Lung (tissue), 12 donors: ENCODE measurements around the gene NCK1. TPM values are rescaled to one million over a fixed set of nuclear protein-coding genes. Genes with fewer than 3 reads are reported as not detected.
A peak's percentile ranks its signal among the peaks of the same experiment; 100 is the strongest.

Experiments
- ATAC-seq: fragments of 200-7000 bp; cut with Tn5 transposase; one replicate; pipeline ENCODE4 v1.9.1; 2020; ENCODE audit warnings: moderate number of reproducible peaks; ENCODE audit not compliant: insufficient read depth, low FRiP score
- DNase-seq, 3 donors: peaks; one replicate each; pipeline ENCODE4 v3.0.0-alpha.2; 2013 to 2017
- H3K27ac ChIP-seq, 2 donors: one replicate each; pipeline ENCODE4 v1.5.1; 2013; ENCODE audit warnings: mild to moderate bottlenecking in 2 of 2, moderate library complexity in 2 of 2, control low read depth in 1 of 2, inconsistent platforms in 1 of 2, low read depth in 1 of 2, low read length in 1 of 2
- H3K27me3 ChIP-seq, 3 donors: one replicate each; pipeline ENCODE4 v1.5.1; 2013; ENCODE audit warnings: low read length in 2 of 3; ENCODE audit not compliant: control insufficient read depth in 3 of 3, insufficient read depth in 3 of 3
- H3K36me3 ChIP-seq, 4 donors: one replicate each; pipeline ENCODE4 v1.5.1; 2013; ENCODE audit warnings: low read length in 4 of 4, mild to moderate bottlenecking in 1 of 4, moderate library complexity in 1 of 4; ENCODE audit not compliant: control insufficient read depth in 4 of 4, insufficient read depth in 4 of 4
- H3K4me1 ChIP-seq, 5 donors: one replicate each; pipeline ENCODE4 v1.5.1; 2013; ENCODE audit warnings: low read length in 5 of 5, mild to moderate bottlenecking in 2 of 5, moderate library complexity in 1 of 5; ENCODE audit not compliant: control insufficient read depth in 5 of 5, insufficient read depth in 5 of 5
- H3K4me3 ChIP-seq: one replicate; pipeline ENCODE4 v1.5.1; 2013; ENCODE audit warnings: mild to moderate bottlenecking, control low read depth, moderate library complexity
- H3K9ac ChIP-seq, 2 donors: one replicate each; pipeline ENCODE4 v1.5.1; 2013; ENCODE audit warnings: low read length in 2 of 2, control low read depth in 1 of 2; ENCODE audit not compliant: insufficient read depth in 1 of 2
- H3K9me3 ChIP-seq, 4 donors: one replicate each; pipeline ENCODE4 v1.5.1; 2013; ENCODE audit warnings: low read length in 3 of 4, mild to moderate bottlenecking in 1 of 4, moderate library complexity in 1 of 4; ENCODE audit not compliant: control insufficient read depth in 4 of 4, insufficient read depth in 3 of 4
- CTCF ChIP-seq: IDR thresholded peaks from 2 replicates; pipeline ENCODE4 v1.5.1; 2012; ENCODE audit warnings: mild to moderate bottlenecking; ENCODE audit errors: control extremely low read depth, extremely low read depth
- WGBS, 2 donors: extraction: QIAGEN DNeasy Blood & Tissue Kit; methylation state at CpG; one replicate each; pipeline ENCODE4 v1.1.7; 2013; 5-methylcytosine and 5-hydroxymethylcytosine counted together
- polyA plus RNA-seq, 2 donors: library from polyadenylated mRNA; stranded (reverse); fragments of 200-250 nt; gene quantifications; one replicate each; pipeline ENCODE4 v1.2.1, GENCODE V29; 2013
- total RNA-seq, 2 donors: library from RNA; depleted of rRNA in 1 of 2; stranded (reverse); fragments of >200 nt in 1 of 2; gene quantifications; one replicate each; pipeline ENCODE4 v1.2.1, GENCODE V29; 2014 to 2021
- donor health status: control.
- donor health status: control.
- donor health status: Bipolar disorder and iron deficiency.
- donor health status: healthy.
- donor health status: DM: yes; HTN: yes; CAD: no.

Gene NCK1
- total and polyA plus RNA-seq, 4 donors = 11.3 to 68.0 (median 30.2) TPM

GRCh38 chr3:136988651-136989050 is 126.6 kb downstream of the NCK1 start:
- 94 to 95% methylated on average over 2 of the region's 2 CpGs for WGBS, 2 donors
- no peak for TF ChIP-seq CTCF
- no peak overlapping the region for H3K9ac ChIP-seq
- ATAC-seq (no peak), DNase-seq (no peak)
- peaks cover 0 to 5% (median 0%) of the 10 kb centered on the region in 5 donors for H3K4me1 ChIP-seq
- H3K9me3 ChIP-seq = no peaks in the 10 kb centered on the region
- no peaks in the 10 kb centered on the region for H3K36me3 ChIP-seq
- no peak overlapping the region for H3K4me3 ChIP-seq
- no peak overlapping the region for H3K27ac ChIP-seq
- no peaks in the 10 kb centered on the region for H3K27me3 ChIP-seq

GRCh38 chr3:136989781-136990524 is 127.9 kb downstream of the NCK1 start:
- H3K4me3 ChIP-seq = no peak overlapping the region
- DNase-seq = no peak
- TF ChIP-seq CTCF = no peak

GRCh38 chr3:136990826-136991225 is 128.8 kb downstream of the NCK1 start:
- H3K9ac ChIP-seq = no peak overlapping the region
- H3K9me3 ChIP-seq = peaks cover 0 to 3% (median 0%) of the 10 kb centered on the region in 4 donors
- peaks cover 4 to 9% (median 5%) of the 10 kb centered on the region in 5 donors for H3K4me1 ChIP-seq
- no peak overlapping the region for H3K27ac ChIP-seq
- DNase-seq = no peak
- no peak overlapping the region for H3K4me3 ChIP-seq
- H3K27me3 ChIP-seq = no peaks in the 10 kb centered on the region
- H3K36me3 ChIP-seq = no peaks in the 10 kb centered on the region
- 93 to 96% methylated on average over 4 of the region's 4 CpGs for WGBS, 2 donors
- no peak for ATAC-seq
- TF ChIP-seq CTCF = no peak

More at GRCh38 chr3:136989781-136990524, 127.9 kb downstream of the NCK1 start:
- Histone ChIP-seq H3K27me3 (no peaks in the 10 kb centered on the region), H3K4me1 (peaks cover 3 to 5% (median 4%) of the 10 kb centered on the region in 5 donors), H3K9me3 (no peaks in the 10 kb centered on the region), H3K36me3 (no peaks in the 10 kb centered on the region), H3K9ac (no peak overlapping the region), H3K27ac (no peak overlapping the region)
- peak; percentile 3 for ATAC-seq
- WGBS, 2 donors = 82 to 88% methylated on average over 4 of the region's 4 CpGs

- ATAC-seq = no peak
- no peak overlapping the region for H3K9ac ChIP-seq
- no peaks in the 10 kb centered on the region for H3K27me3 ChIP-seq
- H3K9me3 ChIP-seq = peaks cover 0 to 3% (median 0%) of the 10 kb centered on the region in 4 donors
- WGBS, 2 donors = 98 to 100% methylated on average over 2 of the region's 2 CpGs
- TF ChIP-seq CTCF = no peak
- no peak overlapping the region for H3K27ac ChIP-seq
- H3K4me1 ChIP-seq = peaks cover 4 to 14% (median 5%) of the 10 kb centered on the region in 5 donors
- H3K36me3 ChIP-seq = no peaks in the 10 kb centered on the region
- DNase-seq = no peak
- no peak overlapping the region for H3K4me3 ChIP-seq
These were observed 130.1 kb downstream of the NCK1 start for GRCh38 chr3:136992115-136992514.
